Loucy (cell line): ENCODE data around the gene KLHL3.

Experiments used
- H2AFZ ChIP-seq: fragments of 200-600 bp; sonication (generic); 2 replicates; pipeline ENCODE4 v1.6.0; 2016; ENCODE audit warnings: antibody characterized with exemption, mild to moderate bottlenecking, low read length, moderate library complexity
- H3F3A ChIP-seq: fragments of 200-600 bp; 2 replicates; pipeline ENCODE4 v1.6.0; 2016; ENCODE audit warnings: antibody characterized with exemption, low read depth, mild to moderate bottlenecking
- H3K27me3 ChIP-seq: fragments of 200-600 bp; sonication (generic); 2 replicates; pipeline ENCODE4 v1.6.1; 2014; ENCODE audit warnings: low read length, mild to moderate bottlenecking; ENCODE audit not compliant: insufficient read depth, poor library complexity, severe bottlenecking
- H3K36me3 ChIP-seq: fragments of 200-600 bp; sonication (generic); 2 replicates; pipeline ENCODE4 v1.6.1; 2016; ENCODE audit warnings: low read length; ENCODE audit not compliant: insufficient read depth
- H3K4me1 ChIP-seq: fragments of 200-600 bp; sonication (generic); 2 replicates; pipeline ENCODE4 v1.5.1; 2014; ENCODE audit warnings: low read length, mild to moderate bottlenecking; ENCODE audit not compliant: insufficient read depth, poor library complexity, severe bottlenecking
- H3K4me2 ChIP-seq: fragments of 200-600 bp; sonication (generic); 2 replicates; pipeline ENCODE4 v1.6.0; 2014; ENCODE audit warnings: antibody characterized with exemption, low read length, low read depth, mild to moderate bottlenecking; ENCODE audit not compliant: poor library complexity, severe bottlenecking
- H3K4me3 ChIP-seq: fragments of 200-600 bp; sonication (generic); 2 replicates; pipeline ENCODE4 v1.5.1; 2014; ENCODE audit warnings: low read length, mild to moderate bottlenecking, mixed read lengths; ENCODE audit not compliant: poor library complexity, severe bottlenecking
- H3K79me2 ChIP-seq: fragments of 200-600 bp; sonication (generic); 2 replicates; pipeline ENCODE4 v1.6.1; 2014; ENCODE audit warnings: low read length; ENCODE audit not compliant: insufficient read depth
- H3K9ac ChIP-seq: fragments of 200-600 bp; sonication (generic); 2 replicates; pipeline ENCODE4 v1.6.0; 2014; ENCODE audit warnings: mild to moderate bottlenecking, low read depth, low read length, moderate library complexity; ENCODE audit not compliant: poor library complexity, severe bottlenecking
- H3K9me2 ChIP-seq: fragments of 200-600 bp; sonication (generic); replicated peaks from 2 replicates; pipeline ENCODE4 v1.6.1; 2016; ENCODE audit warnings: low read depth, low read length, mixed read lengths
- H3K9me3 ChIP-seq: fragments of 200-600 bp; sonication (generic); 2 replicates; pipeline ENCODE4 v1.6.1; 2014; ENCODE audit warnings: mild to moderate bottlenecking, antibody characterized with exemption, low read length, low read depth; ENCODE audit not compliant: insufficient read depth
- H4K20me1 ChIP-seq: fragments of 200-600 bp; sonication (generic); 2 replicates; pipeline ENCODE4 v1.6.0; 2014; ENCODE audit warnings: antibody characterized with exemption, low read length, mild to moderate bottlenecking; ENCODE audit not compliant: insufficient read depth, poor library complexity, severe bottlenecking
- EZH2phosphoT487 ChIP-seq: fragments of 200-600 bp; IDR thresholded peaks from 2 replicates; pipeline ENCODE4 v1.6.1; 2018; ENCODE audit warnings: antibody characterized with exemption, mild to moderate bottlenecking, moderate library complexity, borderline replicate concordance
- TF ChIP-seq, protein P1 (sequence below): fragments of 200-600 bp; sonication (generic); conservative IDR thresholded peaks from 2 replicates; pipeline ENCODE4 v1.5.1; 2014; ENCODE audit warnings: mild to moderate bottlenecking, antibody characterized with exemption, low read length

KLHL3 gene

GRCh38 chr5:137587919-137588318 is 148.0 kb downstream of the KLHL3 start:
- Histone ChIP-seq H3K9me2 (no peaks in the 10 kb centered on the region), H3F3A (no peaks in the 10 kb centered on the region), H3K4me3 (no peak overlapping the region), H3K36me3 (no peaks in the 10 kb centered on the region), H3K9ac (no peak overlapping the region), H2AFZ (no peak overlapping the region), H4K20me1 (no peaks in the 10 kb centered on the region), H3K4me2 (no peak overlapping the region), H3K9me3 (no peaks in the 10 kb centered on the region), H3K27me3 (no peaks in the 10 kb centered on the region), H3K79me2 (no peaks in the 10 kb centered on the region), H3K4me1 (no peaks in the 10 kb centered on the region)
- TF ChIP-seq, protein P1, sequence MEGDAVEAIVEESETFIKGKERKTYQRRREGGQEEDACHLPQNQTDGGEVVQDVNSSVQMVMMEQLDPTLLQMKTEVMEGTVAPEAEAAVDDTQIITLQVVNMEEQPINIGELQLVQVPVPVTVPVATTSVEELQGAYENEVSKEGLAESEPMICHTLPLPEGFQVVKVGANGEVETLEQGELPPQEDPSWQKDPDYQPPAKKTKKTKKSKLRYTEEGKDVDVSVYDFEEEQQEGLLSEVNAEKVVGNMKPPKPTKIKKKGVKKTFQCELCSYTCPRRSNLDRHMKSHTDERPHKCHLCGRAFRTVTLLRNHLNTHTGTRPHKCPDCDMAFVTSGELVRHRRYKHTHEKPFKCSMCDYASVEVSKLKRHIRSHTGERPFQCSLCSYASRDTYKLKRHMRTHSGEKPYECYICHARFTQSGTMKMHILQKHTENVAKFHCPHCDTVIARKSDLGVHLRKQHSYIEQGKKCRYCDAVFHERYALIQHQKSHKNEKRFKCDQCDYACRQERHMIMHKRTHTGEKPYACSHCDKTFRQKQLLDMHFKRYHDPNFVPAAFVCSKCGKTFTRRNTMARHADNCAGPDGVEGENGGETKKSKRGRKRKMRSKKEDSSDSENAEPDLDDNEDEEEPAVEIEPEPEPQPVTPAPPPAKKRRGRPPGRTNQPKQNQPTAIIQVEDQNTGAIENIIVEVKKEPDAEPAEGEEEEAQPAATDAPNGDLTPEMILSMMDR: no peak
- no peak for TF ChIP-seq EZH2phosphoT487

GRCh38 chr5:137584262-137584661 is 151.6 kb downstream of the KLHL3 start:
- H3K9me3 ChIP-seq: no peaks in the 10 kb centered on the region
- H3K4me2 ChIP-seq: no peak overlapping the region
- H3F3A ChIP-seq: no peaks in the 10 kb centered on the region
- H3K79me2 ChIP-seq: no peaks in the 10 kb centered on the region
- H2AFZ ChIP-seq: no peak overlapping the region
- H3K27me3 ChIP-seq: no peaks in the 10 kb centered on the region
- H4K20me1 ChIP-seq: no peaks in the 10 kb centered on the region
- H3K36me3 ChIP-seq: no peaks in the 10 kb centered on the region
- H3K9ac ChIP-seq: no peak overlapping the region
- no peaks in the 10 kb centered on the region for H3K9me2 ChIP-seq
- H3K4me3 ChIP-seq: no peak overlapping the region
- no peaks in the 10 kb centered on the region for H3K4me1 ChIP-seq
- TF ChIP-seq, protein P1: no peak
- TF ChIP-seq EZH2phosphoT487: no peak

DNA sequence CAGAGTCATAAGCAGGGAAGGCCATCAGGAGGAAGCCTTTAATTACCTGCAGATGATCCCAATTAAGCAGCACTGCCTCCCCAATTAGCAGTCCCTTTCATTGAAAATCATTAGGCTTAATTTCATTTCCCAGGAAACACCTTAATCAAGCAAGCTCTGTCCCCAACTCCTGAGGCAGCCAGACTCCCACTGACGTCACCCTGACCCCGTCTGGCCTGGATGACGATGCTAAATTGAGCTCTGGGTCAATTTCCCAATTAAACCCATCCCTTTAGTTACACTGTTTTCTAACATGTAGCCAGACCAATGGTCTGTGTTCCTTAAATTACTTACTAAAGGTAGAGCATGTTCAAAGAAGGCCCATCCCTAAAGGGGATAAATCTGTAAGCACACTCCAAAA is 152.8 kb downstream of the KLHL3 start:
- no peaks in the 10 kb centered on the region for H3K79me2 ChIP-seq
- no peaks in the 10 kb centered on the region for H3F3A ChIP-seq
- no peaks in the 10 kb centered on the region for H3K27me3 ChIP-seq
- no peak overlapping the region for H3K4me3 ChIP-seq
- no peak overlapping the region for H3K9ac ChIP-seq
- no peaks in the 10 kb centered on the region for H3K4me1 ChIP-seq
- H3K36me3 ChIP-seq: no peaks in the 10 kb centered on the region
- H3K9me3 ChIP-seq: no peaks in the 10 kb centered on the region
- TF ChIP-seq, protein P1: no peak
- no peak for TF ChIP-seq EZH2phosphoT487
- H2AFZ ChIP-seq: no peak overlapping the region
- H3K9me2 ChIP-seq: no peaks in the 10 kb centered on the region
- no peaks in the 10 kb centered on the region for H4K20me1 ChIP-seq
- H3K4me2 ChIP-seq: no peak overlapping the region
